ENCODE results near the gene PRR19.

Gene PRR19

GRCh38 chr19:42309686-42310085 is 7.8 kb downstream of the PRR19 start:
- Histone ChIP-seq H3K9me3 (ENCODE audit: severe bottlenecking) (no peaks in the 10 kb centered on the region), H3K4me1 (ENCODE audit: insufficient read depth, poor library complexity, severe bottlenecking) (no peaks in the 10 kb centered on the region), H3K27ac (ENCODE audit: poor library complexity, severe bottlenecking) (no peak overlapping the region), H3K4me3 (ENCODE audit: severe bottlenecking) (no peak overlapping the region), H3K27me3 (ENCODE audit: insufficient read depth, poor library complexity, severe bottlenecking) (no peaks in the 10 kb centered on the region), H3K36me3 (ENCODE audit: low read depth) (no peaks in the 10 kb centered on the region)
- TF ChIP-seq CTCF (IDR thresholded peaks at IDR 0.05; ENCODE audit: poor library complexity, severe bottlenecking): no peak
- DNase-seq (ENCODE audit: low spot score) (no peak), ATAC-seq (ENCODE audit: low read depth) (no peak)

- H3K4me3 ChIP-seq (ENCODE audit: severe bottlenecking): no peak overlapping the region
- DNase-seq (ENCODE audit: low spot score) (no peak), ATAC-seq (ENCODE audit: low read depth) (no peak)
- no peaks in the 10 kb centered on the region for H3K4me1 ChIP-seq (ENCODE audit: insufficient read depth, poor library complexity, severe bottlenecking)
- no peaks in the 10 kb centered on the region for H3K9me3 ChIP-seq (ENCODE audit: severe bottlenecking)
- no peak for TF ChIP-seq CTCF (IDR thresholded peaks at IDR 0.05; ENCODE audit: poor library complexity, severe bottlenecking)
- no peaks in the 10 kb centered on the region for H3K27me3 ChIP-seq (ENCODE audit: insufficient read depth, poor library complexity, severe bottlenecking)
- no peak overlapping the region for H3K27ac ChIP-seq (ENCODE audit: poor library complexity, severe bottlenecking)
- H3K36me3 ChIP-seq (ENCODE audit: low read depth): no peaks in the 10 kb centered on the region
These were observed 9.7 kb downstream of the PRR19 start for GRCh38 chr19:42311657-42312056.

GRCh38 chr19:42312370-42312769 is 10.4 kb downstream of the PRR19 start:
- TF ChIP-seq CTCF (IDR thresholded peaks at IDR 0.05; ENCODE audit: poor library complexity, severe bottlenecking): no peak
- H3K4me3 ChIP-seq (ENCODE audit: severe bottlenecking): no peak overlapping the region
- H3K4me1 ChIP-seq (ENCODE audit: insufficient read depth, poor library complexity, severe bottlenecking): no peaks in the 10 kb centered on the region
- no peaks in the 10 kb centered on the region for H3K27me3 ChIP-seq (ENCODE audit: insufficient read depth, poor library complexity, severe bottlenecking)
- H3K36me3 ChIP-seq (ENCODE audit: low read depth): no peaks in the 10 kb centered on the region
- no peaks in the 10 kb centered on the region for H3K9me3 ChIP-seq (ENCODE audit: severe bottlenecking)
- no peak for ATAC-seq (ENCODE audit: low read depth)
- H3K27ac ChIP-seq (ENCODE audit: poor library complexity, severe bottlenecking): no peak overlapping the region
- DNase-seq (ENCODE audit: low spot score): no peak

GRCh38 chr19:42313096-42313839 is 11.3 kb downstream of the PRR19 start, which contains the start of gene TMEM145:
TMEM145 (plus strand) TSS chr19:42313309; CDS start chr19:42313377, 68 bp downstream.
- H3K9me3 ChIP-seq (ENCODE audit: severe bottlenecking): no peaks in the 10 kb centered on the region
- no peaks in the 10 kb centered on the region for H3K36me3 ChIP-seq (ENCODE audit: low read depth)
- ATAC-seq (ENCODE audit: low read depth) (peak; percentile 77), DNase-seq (ENCODE audit: low spot score) (no peak)
- no peak within 1 kb of the TSS for H3K27ac ChIP-seq (ENCODE audit: poor library complexity, severe bottlenecking)
- no peaks in the 10 kb centered on the region for H3K4me1 ChIP-seq (ENCODE audit: insufficient read depth, poor library complexity, severe bottlenecking)
- H3K27me3 ChIP-seq (ENCODE audit: insufficient read depth, poor library complexity, severe bottlenecking): no peaks in the 10 kb centered on the region
- TF ChIP-seq CTCF (IDR thresholded peaks at IDR 0.05; ENCODE audit: poor library complexity, severe bottlenecking): peak; percentile 34
- peak within 1 kb of the TSS; percentile 40 for H3K4me3 ChIP-seq (ENCODE audit: severe bottlenecking)

Measured in RWPE2 (cell line).